Hematopoietic multipotent progenitor cell (in vitro differentiated cells): ENCODE measurements around the gene TMEM135. TPM values are rescaled to one million over a fixed set of nuclear protein-coding genes. Genes with fewer than 3 reads are reported as not detected.
A peak's percentile ranks its signal among the peaks of the same experiment; 100 is the strongest.
"Not testable (repeated sequence)": the region's sequence is repeated elsewhere in the genome, so short reads cannot be mapped to it uniquely, and the experiment has no call there.

Experiments used
- DNase-seq, 3 donors: peaks; one replicate each; pipeline ENCODE4 v3.0.0-alpha.2; 2011 to 2015; ENCODE audit warnings: low read depth in 2 of 3, low spot score in 2 of 3
- total RNA-seq: library from RNA; depleted of rRNA; stranded (reverse); fragments of >200 nt; gene quantifications from one replicate; pipeline ENCODE4 v1.2.3, GENCODE V29; 2012

Gene TMEM135
- total RNA-seq, 1 donor = 8.3 TPM

DNA sequence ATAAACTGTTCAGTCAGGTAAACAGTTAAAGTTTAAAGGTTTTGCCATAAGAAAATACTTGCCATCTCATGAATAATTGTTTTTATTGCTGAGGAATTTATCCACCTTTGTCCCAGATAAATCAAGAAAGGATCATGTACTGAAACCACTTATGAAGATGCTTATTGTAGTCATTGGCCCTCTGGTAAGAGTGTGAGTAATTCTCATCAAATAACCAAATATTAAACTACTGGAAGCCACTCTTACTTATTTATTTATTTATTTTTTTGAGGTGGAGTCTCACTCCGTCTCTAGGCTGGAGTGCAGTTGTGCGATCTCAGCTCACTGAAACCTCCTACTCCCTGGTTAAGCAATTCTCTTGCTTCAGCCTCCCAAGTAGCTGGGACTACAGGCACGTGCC lies 35.1 kb downstream of the TMEM135 start:
- no peak for DNase-seq

DNA sequence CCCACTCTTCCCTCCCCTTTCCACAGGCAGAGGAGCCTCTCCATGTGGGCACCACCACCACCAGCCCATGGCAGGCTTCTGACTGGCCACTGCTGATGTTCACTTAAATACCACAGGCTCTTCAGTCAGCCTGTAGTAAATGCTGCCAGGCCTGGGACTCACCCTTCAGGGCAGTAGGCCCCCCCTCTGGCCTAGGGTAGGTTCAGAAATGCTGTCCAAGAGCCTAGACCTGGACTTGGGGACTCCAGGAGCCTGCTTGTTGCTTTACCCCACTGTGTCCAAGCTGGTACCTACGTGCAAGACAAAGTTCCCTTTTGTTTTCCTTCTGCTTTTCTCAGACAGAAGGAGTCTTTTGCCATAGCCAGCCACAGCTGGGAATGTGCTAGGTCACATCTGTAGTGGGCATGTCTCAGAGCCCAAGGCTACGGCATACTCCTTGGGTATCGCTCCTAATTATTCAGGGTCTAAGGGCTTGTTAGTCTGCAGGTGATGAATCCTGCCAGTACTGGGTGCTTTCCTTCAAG lies 38.6 kb downstream of the TMEM135 start:
- no peak for DNase-seq

DNA sequence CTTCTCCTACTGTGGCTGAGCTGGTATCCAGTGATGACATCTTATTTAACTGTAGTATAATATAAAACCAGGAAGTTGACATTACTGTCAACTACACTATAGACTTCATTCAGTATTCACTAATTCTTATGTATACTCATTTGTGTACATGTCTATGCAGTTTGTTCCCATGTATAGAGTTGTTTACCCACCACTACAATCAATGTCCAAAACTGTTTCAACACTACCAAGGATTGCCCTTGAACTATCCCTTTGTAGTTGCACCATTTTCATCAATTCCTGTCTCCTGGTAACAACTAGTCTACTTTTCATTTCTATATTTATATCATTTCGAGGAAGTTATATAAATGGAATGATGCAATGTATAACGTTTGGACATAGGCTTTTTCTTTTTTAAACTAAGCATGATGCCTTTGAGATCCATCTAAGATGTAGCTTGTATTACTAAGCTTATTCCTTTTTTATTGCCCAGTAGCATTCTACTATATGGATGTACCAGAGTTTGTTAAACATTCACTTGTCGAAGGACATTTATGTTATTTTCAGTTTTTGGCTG lies 39.2 kb downstream of the TMEM135 start:
- DNase-seq = no peak

DNA sequence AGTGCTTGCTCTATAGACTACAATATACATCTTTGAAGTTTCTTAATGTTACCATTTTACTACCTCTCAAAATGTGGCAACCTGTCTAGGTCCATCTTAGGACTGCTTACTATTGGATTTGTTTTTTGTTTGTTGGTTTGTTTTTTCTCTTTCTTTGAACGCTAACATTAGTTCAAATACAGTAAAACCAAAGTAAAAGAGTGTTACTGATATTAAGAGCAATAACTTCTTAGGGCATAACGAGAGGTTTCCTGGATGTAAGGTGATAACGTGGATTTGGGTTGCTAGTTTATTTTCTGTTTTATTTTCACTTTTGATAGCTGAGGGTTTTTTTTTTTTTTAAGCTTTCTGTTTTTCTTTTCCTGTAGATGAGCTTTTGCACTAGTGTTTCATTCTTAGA lies 43.6 kb downstream of the TMEM135 start:
- peak in 2 of 3 donors; percentile 10 to 41 for DNase-seq

DNA sequence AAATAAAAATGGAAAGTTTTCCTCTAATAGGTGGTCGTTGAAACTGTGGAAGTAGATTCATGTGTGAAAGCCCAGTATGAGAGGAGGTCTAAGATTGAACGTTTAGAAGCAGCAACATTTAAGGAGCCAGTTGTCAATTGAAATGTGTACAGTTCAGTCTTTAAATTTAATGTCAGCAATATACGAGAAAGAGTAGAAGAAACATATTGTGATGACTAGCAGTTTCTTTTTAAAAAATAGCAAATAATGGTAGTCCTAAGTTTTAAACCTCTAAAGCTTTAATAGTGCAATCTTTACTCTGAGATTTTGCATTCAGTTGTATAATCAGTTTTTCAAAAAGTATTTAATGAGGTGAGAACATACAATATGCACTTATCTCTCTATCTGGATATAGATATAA lies 44.9 kb downstream of the TMEM135 start:
- DNase-seq = no peak

DNA sequence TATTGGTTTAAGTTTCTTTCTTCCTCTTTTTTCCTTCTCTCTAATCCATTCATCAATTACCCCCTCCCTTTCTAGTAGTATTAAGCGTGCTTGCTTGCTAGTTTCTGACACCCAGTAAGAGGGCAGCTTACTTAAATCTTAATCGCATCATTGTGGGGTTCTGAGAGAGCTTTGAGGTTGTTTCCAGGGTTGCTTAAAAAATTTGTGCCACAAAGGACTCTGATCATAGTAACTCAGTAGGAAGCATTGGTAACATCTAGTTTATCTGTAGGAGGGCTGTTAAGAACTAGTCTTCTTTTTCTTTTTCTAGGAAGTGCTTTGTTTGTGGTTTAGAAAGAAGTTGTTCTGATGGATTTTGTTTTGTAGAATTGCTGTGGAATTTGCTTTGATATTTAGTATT lies 45.3 kb downstream of the TMEM135 start:
- no peak for DNase-seq

DNA sequence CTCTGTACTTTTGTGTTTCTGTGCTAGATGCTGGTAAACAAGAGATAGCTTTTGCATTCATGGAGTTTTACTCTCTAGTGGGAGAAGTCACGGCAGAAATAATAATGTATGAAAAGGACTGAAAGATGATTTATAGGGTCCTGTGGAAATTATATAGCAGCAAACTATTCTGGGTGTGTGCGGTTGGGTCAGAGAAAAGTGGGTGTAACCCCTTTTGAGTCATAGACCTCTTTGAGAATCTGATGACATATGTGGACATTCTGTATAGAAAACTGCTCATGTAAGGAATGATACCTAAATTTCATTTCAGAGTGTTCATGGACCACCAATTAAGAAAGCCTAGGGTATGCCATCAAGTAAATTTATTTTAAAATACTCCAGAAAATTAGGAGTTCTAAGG lies 54.4 kb downstream of the TMEM135 start:
- DNase-seq = no peak

DNA sequence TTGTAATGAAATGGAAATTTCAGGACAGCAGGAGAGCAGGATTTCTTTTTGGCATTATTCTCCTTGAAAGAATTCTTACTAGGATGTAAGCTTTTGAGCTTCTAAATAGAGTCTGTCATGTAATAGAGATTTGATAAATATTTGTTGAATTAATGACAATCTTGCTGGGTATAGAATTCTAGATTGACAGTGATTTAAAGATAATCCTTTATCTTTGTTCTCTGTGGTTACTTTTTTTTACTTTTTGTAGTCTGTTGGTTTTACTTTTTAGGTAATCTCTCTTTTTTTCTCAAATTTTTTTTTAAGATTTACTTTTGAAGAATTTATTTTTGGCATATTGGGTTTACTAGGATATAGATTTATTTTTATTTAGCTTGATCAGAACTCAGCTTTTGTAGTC lies 54.8 kb downstream of the TMEM135 start:
- DNase-seq = peak in 1 of 3 donors; percentile 19

DNA sequence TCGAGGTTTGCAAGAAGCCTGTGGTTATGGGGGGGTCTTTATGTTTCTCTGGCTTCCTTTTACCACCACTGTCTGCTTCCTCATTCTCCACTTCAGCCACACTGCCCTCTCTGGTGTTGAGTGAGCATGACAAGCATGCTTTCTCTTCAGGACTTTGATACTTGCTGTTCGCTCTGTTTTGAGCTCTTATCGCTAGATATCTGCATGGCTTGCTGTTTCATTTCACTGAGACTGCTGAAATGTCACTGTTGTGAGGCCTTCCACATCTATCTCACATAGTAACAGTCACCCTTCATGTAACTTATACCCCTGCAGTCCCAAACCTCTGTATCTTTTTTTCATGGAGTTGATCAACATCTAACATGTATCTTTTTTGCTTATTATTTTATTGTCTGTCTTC lies 59.8 kb downstream of the TMEM135 start:
- peak in 2 of 3 donors; percentile 63 to 90 for DNase-seq

DNA sequence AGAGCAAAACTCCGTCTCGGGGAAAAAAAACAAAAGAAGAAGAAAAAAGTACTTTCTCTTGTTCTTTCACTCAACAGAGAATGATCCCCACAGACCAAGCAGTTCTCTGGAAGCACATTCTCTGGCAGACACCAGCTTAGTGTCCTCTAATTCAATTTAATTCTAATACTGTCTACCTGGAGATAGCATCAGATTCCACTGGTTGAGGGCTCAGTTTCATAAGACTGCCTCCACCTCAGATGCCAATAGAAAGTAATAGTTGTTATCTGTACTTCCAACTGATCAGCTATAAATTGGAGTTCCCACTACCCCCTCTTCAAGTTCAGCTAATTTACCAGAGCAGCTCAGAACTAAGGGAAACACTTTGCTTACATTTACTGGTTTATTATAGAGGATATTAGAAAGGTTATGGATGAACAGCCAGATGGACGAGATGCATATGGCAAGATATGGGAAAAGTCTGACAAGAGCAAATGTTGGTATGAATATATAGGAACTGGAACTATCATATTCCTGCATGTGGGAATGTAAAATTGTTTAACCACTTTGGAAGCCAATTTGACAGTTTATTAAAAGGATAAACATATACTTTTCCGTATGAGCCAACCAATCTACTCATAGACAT lies 64.3 kb downstream of the TMEM135 start:
- no peak for DNase-seq

DNA sequence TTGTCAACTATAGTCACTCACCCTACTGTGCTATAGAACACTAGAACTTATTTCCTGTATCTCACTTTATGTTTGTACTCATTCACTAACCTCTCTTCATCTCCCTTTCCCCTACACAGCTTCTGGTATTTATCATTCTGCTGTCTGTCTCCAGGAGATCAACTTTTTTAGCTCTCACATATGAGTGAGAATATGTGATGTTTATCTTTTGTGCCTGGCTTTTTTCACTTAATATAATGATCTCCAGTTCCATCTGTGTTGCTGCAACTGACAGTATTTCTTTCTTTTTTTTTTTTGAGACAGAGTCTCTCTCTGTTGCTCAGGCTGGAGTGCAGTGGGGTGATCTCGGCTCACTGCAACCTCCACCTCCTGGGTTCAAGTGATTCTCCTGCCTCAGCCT lies 68.1 kb downstream of the TMEM135 start:
- not testable (repeated sequence) for DNase-seq

DNA sequence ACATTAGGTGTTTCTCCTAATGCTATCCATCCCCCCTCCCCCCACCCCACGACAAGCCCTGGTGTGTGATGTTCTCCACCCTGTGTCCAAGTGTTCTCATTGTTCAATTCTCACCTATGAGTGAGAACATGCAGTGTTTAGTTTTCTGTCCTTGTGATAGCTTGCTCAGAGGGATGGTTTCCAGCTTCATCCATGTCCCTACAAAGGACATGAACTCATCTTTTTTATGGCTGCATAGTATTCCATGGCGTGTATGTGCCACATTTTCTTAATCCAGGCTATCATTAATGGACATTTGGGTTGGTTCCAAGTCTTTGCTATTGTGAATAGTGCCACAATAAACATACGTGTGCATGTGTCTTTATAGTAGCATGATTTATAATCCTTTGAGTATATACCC lies 69.6 kb downstream of the TMEM135 start:
- not testable (repeated sequence) for DNase-seq

DNA sequence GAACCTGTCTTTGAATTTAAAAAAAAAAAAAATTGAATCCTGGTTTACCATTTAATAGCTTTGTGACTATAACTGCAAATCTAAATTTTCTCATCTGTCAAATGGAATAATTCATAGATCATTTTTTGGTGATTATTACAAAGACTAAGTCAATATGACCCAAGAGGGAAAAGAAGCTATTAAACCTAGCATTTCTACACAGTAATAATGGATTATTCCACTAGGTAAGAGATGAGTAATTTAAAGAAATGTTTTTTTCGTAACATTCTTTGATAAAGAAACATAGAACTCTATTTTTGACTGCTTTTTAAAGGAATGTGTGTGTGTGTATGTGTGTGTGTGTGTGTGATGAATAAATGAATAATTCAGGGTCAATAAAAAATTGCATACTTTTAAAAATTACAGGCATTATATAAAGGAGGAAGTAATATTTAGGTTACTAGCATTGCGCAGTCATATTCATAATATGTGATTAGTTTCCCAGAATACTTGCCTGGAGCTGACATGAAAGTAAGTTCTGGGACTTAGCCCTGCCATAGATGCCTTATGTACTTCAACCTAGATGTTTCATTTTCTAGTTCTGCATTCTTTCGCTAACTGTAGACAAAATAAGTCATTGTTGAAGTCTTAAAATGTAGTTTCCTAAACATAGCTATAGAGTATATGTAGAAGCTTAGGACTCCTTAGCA lies 72.9 kb downstream of the TMEM135 start:
- no peak for DNase-seq

DNA sequence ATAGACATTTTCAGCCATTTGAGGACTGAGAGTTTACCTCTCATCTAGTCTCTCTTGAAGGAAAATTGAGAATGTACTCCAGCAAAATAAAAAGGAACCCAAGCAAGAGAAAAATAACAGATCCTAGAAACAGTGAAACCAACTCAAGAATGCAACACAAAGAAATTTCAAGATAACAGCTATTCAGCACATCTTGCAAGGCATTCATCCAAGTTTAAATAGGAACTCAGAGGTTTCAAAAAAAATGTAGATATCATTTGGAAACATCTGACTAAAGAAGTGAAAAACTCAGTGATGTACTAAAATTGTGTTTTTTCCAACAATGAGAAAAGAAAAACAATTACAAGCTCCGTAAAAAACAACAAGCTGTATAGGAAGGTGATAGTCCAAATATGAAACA lies 76.4 kb downstream of the TMEM135 start:
- DNase-seq = no peak

DNA sequence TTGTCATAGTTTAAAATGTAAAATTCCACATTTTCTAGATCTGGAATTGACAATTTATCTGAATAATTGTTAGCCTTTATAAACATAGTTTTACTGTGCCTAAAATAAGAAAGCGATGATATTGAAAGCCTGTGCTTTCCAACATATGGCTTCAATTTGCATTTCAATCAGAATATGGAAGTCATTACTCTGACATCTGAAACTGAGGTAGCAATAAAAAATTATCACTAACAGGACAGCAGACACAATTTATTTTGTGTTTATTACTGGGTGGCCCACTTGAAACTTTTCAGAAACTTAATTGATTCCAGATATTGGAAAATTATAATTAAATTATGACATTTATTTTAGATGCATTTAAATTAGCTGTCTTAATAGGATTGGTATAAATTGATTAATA lies 78.5 kb downstream of the TMEM135 start:
- no peak for DNase-seq

DNA sequence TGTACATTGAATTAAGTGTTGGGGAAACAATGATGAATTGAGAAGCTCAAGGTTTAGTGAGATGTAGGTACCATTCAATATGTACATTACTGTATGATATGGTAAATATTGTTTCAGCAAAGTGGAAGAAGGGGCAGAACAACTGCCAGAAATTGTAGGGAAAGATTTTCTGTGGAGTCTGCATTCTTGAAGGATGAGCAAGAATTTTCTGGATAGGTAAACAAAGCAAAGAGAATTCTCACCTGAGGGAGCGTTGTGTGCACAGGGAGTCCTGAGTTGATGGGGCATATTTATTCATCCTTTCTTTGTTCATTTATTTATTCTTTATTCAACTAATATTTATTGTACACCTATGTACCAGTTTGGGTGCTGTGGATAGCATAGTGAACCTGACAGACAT lies 83.2 kb downstream of the TMEM135 start:
- no peak for DNase-seq

DNA sequence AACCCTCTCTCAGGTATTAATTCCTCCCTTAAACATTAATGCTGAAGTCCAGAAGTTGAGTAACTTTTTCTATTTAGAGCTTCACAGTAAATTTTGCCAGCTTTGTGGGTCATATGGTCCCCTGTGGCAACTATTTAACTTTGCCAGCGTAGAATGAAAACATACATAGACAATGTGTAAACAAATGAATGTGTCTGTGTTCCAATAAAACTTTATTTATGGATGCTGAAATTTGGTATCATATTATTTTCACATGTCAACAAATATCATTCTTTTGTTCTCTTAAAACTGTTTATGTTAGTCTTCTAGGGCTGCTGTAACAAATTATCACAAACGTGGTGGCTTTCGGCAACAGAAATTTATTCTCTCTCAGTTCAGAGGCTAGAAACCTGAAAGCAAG lies 85.1 kb downstream of the TMEM135 start:
- DNase-seq = no peak

DNA sequence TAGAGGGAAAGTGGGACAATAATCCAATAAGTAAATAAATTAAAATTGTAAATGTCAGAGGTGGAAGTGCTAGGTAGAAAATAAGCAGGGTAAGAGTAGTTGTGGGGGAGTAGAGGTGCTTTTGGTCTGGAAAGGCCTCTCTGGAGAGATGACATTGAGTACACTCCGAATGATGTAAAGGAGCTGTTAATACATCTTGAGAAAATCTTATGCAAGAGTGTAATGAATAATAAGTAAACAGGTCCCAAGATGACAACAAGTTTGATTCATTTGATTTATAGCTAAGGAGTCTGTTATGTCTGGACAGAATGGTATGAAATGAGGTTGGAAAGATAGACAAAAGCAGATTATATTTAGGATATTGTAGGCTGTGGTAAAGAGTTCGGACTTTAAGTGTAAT lies 87.5 kb downstream of the TMEM135 start:
- no peak for DNase-seq

DNA sequence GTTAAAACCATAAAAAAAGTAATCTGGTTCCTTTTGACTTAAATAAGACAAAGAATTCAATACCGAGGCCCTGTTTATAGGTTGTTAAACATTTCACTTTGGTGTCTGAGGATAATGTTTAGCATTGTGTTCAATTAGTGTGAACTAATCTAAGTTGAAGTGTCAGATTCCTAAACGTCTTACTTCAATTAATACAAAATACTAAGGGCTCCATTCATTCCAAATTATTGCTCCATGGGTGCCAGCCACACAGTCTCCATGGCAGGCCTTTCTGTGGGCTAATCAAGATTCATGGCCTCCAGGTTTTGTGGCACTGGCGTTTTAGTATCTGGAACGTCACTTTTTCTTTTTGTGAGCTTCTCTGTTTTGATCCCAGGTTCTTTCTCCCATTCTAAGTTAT lies 89.4 kb downstream of the TMEM135 start:
- no peak for DNase-seq

DNA sequence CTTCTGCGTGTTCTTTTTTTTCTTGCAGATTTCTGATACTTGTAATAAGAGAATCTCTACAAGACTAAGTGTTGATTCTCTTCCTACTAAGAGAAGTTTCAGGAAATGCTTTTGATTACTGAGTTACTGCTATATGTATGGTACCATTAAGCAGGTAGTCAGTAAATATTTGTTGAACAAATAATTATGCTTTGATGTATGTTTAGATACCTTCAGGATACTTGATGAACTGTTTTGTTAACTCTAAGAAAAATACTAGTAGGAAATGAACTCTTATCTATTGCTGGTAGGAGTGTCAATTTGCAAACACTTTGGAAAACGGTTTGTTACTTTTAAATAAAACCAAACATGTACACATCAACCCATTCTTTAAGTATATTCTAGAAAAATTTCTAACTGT lies 90.6 kb downstream of the TMEM135 start:
- DNase-seq = no peak

DNA sequence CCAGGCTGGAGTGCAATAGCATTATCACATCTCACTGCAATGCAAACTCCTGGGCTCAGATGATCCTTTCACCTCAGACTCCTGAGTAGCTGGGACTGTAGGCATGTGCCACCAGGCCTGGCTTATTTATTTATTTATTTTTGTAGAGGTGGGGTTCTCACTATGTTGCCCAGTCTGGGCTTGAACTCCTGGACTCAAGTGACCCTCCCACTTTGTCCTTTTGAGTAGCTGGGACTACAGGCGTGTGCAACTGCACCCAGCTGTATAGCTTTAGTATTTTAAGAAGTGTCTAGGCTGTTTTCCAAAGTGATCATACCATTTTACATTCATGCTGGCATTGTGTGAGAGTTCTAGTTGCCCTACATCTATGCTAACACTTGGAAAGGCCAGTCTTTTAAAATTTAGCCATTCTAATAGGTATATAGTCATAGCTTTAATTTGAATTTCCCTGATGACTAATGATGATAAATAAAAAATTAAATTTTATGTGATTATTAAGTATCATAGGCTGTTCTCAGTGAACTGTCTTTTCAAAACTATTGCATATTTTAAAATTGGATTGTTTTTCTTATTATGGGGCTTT lies 96.9 kb downstream of the TMEM135 start:
- DNase-seq = no peak

DNA sequence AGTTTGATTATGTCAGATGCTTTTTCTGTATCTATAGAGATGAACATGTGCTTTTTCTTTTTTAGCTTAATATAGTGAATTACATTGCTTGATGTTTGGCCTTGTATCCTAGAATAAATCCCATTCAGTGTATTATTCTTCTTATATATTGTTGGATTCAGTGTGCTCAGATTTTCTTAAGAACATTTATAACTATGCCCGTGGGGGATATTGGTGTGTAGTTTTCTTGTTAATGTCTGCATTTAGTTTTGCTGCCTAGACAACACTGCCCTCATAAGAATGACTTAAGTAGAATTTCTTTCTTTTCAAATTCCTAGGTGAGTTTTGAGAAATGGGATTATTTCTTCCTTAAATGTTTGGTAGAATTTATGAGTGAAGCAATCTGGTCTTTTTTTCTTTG lies 98.5 kb downstream of the TMEM135 start:
- DNase-seq = no peak
